T-helper 1 cell treated with Interleukin-12 subunit alpha and Interleukin-12 subunit beta and Interleukin-4 antibody, amounts not matched to agents 30 μg/mL and 1 μg/mL, for 36 hours (primary cell): ENCODE results near the gene NRROS.

Source experiments
- H3K27ac Mint-ChIP-seq: one replicate; pipeline ENCODE4 v1.8.0; 2021; ENCODE audit warnings: mild to moderate bottlenecking, mixed read lengths
- H3K27me3 Mint-ChIP-seq: one replicate; pipeline ENCODE4 v1.8.0; 2021; ENCODE audit warnings: low read depth, mixed read lengths
- H3K36me3 Mint-ChIP-seq: one replicate; pipeline ENCODE4 v1.8.0; 2021; ENCODE audit warnings: low read depth, mixed read lengths
- H3K4me1 Mint-ChIP-seq: one replicate; pipeline ENCODE4 v1.8.0; 2021; ENCODE audit warnings: low read depth, mixed read lengths
- H3K4me3 Mint-ChIP-seq: one replicate; pipeline ENCODE4 v1.8.0; 2021; ENCODE audit warnings: mild to moderate bottlenecking, moderate library complexity, mixed read lengths
- H3K9me3 Mint-ChIP-seq: one replicate; pipeline ENCODE4 v1.8.0; 2021; ENCODE audit warnings: mixed read lengths

Gene NRROS

DNA sequence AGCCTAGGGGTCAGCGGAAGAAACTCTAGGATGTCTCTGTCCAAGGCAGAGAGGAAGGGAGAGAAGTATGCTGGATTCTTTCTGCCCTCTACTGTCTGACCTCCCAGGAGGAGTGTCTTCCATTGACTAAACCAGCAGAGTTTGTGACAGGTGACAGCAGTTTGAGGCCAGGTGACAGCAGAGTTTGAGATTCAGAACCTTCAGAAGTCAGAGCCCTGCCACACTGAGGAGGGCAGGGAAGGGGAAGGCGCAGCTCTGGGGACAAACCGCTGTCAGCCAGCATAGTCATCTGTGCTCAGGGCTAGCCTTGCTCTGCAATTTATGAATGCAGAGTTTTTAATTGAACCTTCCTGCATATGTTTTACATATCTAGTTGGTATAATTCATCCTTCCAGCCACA, 12.3 kb downstream of the NRROS start:
- peaks cover 31% of the 10 kb centered on the region for H3K4me1 Mint-ChIP-seq
- H3K4me3 Mint-ChIP-seq, result no peak overlapping the region
- H3K36me3 Mint-ChIP-seq, result peaks cover 26% of the 10 kb centered on the region
- H3K9me3 Mint-ChIP-seq, result no peaks in the 10 kb centered on the region
- H3K27me3 Mint-ChIP-seq, result no peaks in the 10 kb centered on the region
- no peak overlapping the region for H3K27ac Mint-ChIP-seq

DNA sequence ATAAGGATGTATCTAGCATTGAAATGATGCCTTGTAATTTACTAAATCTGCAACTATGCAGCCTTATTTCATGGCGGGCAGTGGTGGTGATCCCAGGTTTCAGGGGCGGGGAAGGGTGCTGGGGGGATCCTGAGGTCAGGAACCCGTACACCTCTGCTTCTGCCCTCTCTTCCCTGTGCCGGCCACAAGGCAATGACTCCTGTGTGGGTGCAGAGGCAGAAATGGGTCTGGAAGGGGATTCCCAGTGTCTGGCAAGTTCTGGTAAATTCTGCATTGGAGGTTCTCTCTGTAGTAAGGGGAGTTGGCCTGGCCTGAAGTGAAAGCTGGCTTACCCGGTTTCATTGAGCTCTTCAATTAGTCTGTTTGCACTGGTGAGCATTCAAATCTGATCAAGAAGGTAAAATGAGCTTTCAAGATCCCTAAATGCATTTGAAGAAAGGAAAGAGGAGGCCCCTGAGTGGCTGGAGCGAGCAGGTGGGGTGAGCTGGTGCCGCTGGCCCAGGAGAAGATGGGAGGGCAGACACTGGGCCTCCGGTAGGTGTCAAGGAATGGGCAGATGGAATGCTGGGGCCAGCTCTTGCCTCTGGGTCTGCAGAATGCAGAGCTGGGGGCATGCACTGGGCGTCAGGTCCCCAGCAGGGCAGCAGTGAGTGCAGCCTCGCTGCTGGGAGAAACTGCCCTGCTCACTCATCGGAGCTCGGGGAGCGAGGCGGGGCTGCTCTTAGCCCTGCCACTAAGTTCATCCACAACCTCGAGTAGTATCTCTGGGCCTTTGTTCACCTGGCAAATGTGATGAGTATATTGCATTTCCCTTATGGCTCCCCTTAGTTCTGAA, 13.7 kb downstream of the NRROS start:
- H3K36me3 Mint-ChIP-seq, result peaks cover 30% of the 10 kb centered on the region
- peaks cover 24% of the 10 kb centered on the region for H3K4me1 Mint-ChIP-seq
- no peak overlapping the region for H3K27ac Mint-ChIP-seq

DNA sequence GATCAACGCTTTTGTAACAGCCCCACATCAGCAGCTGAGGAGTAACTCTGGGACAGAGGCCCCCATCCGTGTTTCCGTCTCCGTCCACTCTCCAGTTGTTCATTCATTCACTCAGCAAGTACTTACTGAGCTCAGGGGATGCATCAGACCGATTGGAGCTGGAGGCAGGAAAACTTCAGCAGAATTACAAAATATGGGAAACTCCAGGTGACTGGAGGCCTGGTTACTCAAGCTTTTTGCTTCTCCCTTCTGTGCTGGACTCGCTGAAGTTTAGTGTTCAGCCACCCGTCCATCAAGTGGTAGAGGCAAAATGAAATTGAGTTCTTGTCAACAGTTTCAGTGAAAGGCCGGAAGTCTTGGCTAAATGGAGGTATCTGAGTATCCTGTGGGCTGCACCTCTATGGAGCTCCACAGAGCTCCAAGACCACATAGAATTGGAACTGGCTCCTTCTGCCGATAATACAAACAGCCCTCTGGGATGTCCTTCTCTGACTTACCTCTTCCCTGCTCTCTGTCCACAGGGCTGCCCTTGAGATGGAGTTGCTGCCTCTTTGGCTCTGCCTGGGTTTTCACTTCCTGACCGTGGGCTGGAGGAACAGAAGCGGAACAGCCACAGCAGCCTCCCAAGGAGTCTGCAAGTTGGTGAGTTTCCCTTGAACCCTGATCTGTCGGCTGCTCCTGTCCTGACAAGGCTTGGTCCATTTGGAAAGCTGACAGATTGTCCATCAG, 14.7 kb downstream of the NRROS start:
- no peak overlapping the region for H3K27ac Mint-ChIP-seq
- no peaks in the 10 kb centered on the region for H3K9me3 Mint-ChIP-seq
- no peaks in the 10 kb centered on the region for H3K27me3 Mint-ChIP-seq
- H3K36me3 Mint-ChIP-seq, result peaks cover 34% of the 10 kb centered on the region
- no peak overlapping the region for H3K4me3 Mint-ChIP-seq
- peaks cover 20% of the 10 kb centered on the region for H3K4me1 Mint-ChIP-seq

More for the DNA sequence above, 13.7 kb downstream of the NRROS start:
- H3K9me3 Mint-ChIP-seq, result no peaks in the 10 kb centered on the region
- H3K4me3 Mint-ChIP-seq, result no peak overlapping the region
- no peaks in the 10 kb centered on the region for H3K27me3 Mint-ChIP-seq

DNA sequence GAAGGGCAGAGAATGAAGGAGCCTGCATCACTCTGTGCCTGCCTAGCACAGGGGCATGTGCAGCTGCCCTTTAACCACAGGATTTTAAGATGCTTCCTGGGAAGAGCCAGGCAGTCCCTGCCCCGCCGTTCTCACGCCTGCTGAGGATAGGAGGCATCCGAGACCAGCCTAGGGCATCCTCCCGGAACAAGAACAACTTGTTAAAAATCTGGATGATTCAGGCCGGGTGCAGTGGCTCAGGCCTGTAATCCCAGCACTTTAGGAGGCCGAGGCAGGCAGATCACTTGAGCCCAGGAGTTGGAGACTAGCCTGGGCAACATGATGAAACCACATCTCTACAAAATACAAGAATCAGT, 15.2 kb downstream of the NRROS start:
- Mint-ChIP-seq H3K27me3 (no peaks in the 10 kb centered on the region), H3K9me3 (no peaks in the 10 kb centered on the region), H3K36me3 (peaks cover 35% of the 10 kb centered on the region), H3K4me1 (peaks cover 20% of the 10 kb centered on the region), H3K4me3 (no peak overlapping the region), H3K27ac (no peak overlapping the region)

DNA sequence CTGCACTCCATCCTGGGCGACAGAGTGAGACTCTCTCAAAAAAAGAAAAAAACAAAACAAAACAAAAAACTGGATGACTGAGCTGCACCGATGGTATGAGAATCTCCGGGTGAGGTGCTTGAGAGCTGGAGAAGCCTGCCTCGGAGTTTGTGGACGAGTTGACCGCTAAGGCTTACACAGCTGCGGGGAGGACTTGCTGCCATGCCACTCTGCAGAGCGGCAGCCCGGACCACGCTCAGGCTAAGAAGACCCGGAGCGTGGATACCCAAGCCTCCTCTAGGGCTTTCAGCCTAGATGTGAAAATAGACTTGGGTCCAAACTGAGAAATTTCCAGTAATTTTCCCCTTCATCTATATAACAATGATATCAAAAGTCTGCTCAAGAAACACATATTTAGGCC, 16.0 kb downstream of the NRROS start:
- Mint-ChIP-seq H3K27ac (no peak overlapping the region), H3K4me3 (no peak overlapping the region), H3K36me3 (peaks cover 34% of the 10 kb centered on the region), H3K4me1 (peaks cover 19% of the 10 kb centered on the region), H3K27me3 (no peaks in the 10 kb centered on the region), H3K9me3 (no peaks in the 10 kb centered on the region)

DNA sequence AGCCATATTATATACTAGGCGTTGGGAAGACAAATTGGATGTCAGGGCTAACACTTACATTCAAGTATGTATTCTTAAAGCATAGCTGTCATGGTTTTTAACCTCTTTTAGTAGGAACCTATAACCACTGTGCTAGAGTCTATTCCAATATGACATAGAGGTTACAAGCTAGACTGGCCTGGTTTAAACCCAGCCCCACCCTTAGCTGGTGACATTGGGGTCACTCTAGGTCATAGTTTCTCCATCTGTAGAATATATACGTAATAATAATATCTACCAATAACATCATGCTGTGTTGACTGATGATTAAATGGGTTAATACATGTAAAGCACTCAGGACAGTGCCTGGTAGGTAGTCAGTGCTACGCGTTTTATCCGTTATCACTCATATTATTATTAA, 16.7 kb downstream of the NRROS start:
- Mint-ChIP-seq H3K36me3 (peaks cover 31% of the 10 kb centered on the region), H3K27me3 (no peaks in the 10 kb centered on the region)

DNA sequence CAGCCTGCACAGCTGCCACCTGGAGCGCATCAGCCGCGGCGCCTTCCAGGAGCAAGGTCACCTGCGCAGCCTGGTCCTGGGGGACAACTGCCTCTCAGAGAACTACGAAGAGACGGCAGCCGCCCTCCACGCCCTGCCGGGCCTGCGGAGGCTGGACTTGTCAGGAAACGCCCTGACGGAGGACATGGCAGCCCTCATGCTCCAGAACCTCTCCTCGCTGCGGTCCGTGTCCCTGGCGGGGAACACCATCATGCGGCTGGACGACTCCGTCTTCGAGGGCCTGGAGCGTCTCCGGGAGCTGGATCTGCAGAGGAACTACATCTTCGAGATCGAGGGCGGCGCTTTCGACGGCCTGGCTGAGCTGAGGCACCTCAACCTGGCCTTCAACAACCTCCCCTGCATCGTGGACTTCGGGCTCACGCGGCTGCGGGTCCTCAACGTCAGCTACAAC, 20.4 kb downstream of the NRROS start:
- no peak overlapping the region for H3K27ac Mint-ChIP-seq

More for the DNA sequence above, 16.7 kb downstream of the NRROS start:
- Mint-ChIP-seq H3K4me3 (no peak overlapping the region), H3K9me3 (no peaks in the 10 kb centered on the region), H3K27ac (no peak overlapping the region), H3K4me1 (peaks cover 12% of the 10 kb centered on the region)

DNA sequence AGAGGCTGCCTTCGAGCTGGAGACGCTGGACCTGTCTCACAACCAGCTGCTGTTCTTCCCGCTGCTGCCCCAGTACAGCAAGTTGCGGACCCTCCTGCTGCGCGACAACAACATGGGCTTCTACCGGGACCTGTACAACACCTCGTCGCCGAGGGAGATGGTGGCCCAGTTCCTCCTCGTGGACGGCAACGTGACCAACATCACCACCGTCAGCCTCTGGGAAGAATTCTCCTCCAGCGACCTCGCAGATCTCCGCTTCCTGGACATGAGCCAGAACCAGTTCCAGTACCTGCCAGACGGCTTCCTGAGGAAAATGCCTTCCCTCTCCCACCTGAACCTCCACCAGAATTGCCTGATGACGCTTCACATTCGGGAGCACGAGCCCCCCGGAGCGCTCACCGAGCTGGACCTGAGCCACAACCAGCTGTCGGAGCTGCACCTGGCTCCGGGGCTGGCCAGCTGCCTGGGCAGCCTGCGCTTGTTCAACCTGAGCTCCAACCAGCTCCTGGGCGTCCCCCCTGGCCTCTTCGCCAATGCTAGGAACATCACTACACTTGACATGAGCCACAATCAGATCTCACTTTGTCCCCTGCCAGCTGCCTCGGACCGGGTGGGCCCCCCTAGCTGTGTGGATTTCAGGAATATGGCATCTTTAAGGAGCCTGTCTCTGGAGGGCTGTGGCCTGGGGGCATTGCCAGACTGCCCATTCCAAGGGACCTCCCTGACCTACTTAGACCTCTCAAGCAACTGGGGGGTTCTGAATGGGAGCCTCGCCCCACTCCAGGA, 21.1 kb downstream of the NRROS start:
- Mint-ChIP-seq H3K27me3 (no peaks in the 10 kb centered on the region), H3K36me3 (peaks cover 20% of the 10 kb centered on the region), H3K4me1 (no peaks in the 10 kb centered on the region), H3K27ac (no peak overlapping the region), H3K9me3 (no peaks in the 10 kb centered on the region), H3K4me3 (no peak overlapping the region)

More for the DNA sequence above, 20.4 kb downstream of the NRROS start:
- H3K4me1 Mint-ChIP-seq, result no peaks in the 10 kb centered on the region
- no peaks in the 10 kb centered on the region for H3K27me3 Mint-ChIP-seq
- H3K9me3 Mint-ChIP-seq, result no peaks in the 10 kb centered on the region
- H3K36me3 Mint-ChIP-seq, result peaks cover 22% of the 10 kb centered on the region
- H3K4me3 Mint-ChIP-seq, result no peak overlapping the region

DNA sequence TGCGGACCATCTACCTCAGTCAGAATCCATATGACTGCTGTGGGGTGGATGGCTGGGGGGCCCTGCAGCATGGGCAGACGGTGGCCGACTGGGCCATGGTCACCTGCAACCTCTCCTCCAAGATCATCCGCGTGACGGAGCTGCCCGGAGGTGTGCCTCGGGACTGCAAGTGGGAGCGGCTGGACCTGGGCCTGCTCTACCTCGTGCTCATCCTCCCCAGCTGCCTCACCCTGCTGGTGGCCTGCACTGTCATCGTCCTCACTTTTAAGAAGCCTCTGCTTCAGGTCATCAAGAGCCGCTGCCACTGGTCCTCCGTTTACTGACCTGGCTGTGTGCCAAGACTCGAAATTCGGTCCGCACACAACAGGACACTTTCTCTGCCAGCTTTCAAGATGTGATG, 21.9 kb downstream of the NRROS start:
- Mint-ChIP-seq H3K9me3 (no peaks in the 10 kb centered on the region), H3K4me1 (peaks cover 4% of the 10 kb centered on the region), H3K27ac (no peak overlapping the region), H3K36me3 (peaks cover 17% of the 10 kb centered on the region), H3K27me3 (no peaks in the 10 kb centered on the region), H3K4me3 (no peak overlapping the region)

DNA sequence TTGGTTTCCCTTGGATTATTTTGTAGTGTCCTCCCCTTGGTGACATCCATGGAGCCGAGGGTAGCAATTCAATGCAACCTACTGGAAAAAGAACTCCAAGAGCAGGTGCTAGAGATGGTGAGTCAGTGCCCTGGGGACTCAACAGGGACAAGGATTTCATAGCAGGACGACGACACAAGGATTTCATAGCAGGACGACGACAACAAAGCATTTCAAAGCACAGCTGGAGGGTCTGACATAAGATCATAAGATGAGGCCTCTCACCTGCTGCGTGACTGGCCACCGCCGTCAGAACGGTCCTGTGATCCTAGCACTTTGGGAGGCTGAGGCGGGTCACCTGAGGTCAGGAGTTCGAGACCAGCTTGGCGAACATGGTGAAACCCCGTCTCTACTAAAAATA, 22.5 kb downstream of the NRROS start:
- peaks cover 4% of the 10 kb centered on the region for H3K4me1 Mint-ChIP-seq

DNA sequence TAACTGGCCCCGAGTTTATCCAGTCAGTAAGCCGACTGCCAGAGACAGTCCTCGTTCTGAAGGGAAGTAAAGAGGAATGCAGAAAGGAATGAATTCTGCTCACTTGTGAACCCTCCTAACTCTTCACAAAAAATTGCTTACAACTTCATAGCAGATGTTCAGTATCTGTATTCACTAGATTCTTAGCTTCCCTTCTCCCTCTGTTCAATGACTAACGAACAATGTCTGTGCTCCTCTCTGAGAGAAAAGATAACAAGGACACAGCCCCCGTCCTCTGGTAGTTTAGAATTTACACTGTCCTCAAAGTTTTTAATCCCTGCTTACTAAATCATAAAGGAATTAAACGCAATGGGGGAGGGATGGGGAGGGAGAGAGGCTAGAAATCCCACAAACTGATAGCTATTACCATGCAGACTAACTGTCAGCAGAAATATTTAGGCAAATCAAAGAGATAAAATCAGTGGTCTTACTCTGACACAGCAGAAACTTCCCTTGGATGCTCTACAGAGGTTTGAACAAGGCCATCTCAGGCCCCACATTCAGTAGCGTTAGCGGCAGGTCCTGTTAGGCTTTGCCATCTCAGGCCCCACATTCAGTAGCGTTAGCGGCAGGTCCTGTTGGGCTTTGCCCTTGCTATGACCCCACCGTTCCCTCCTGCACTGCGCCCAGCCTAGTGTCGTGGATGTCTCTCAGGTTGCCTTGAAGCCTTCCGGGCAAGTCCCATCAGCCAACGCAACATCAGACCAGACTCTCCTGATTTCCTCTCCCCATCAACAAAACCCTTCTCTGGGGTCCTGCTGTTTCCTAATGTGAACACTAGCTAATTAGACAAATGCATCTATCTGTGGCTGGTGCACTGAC, 23.4 kb downstream of the NRROS start:
- Mint-ChIP-seq H3K27me3 (no peaks in the 10 kb centered on the region), H3K27ac (no peak overlapping the region), H3K9me3 (no peaks in the 10 kb centered on the region), H3K36me3 (peaks cover 14% of the 10 kb centered on the region), H3K4me1 (peaks cover 4% of the 10 kb centered on the region), H3K4me3 (no peak overlapping the region)

More for the DNA sequence above, 22.5 kb downstream of the NRROS start:
- H3K27me3 Mint-ChIP-seq, result no peaks in the 10 kb centered on the region
- H3K27ac Mint-ChIP-seq, result no peak overlapping the region
- no peaks in the 10 kb centered on the region for H3K9me3 Mint-ChIP-seq
- H3K36me3 Mint-ChIP-seq, result peaks cover 16% of the 10 kb centered on the region
- H3K4me3 Mint-ChIP-seq, result no peak overlapping the region

DNA sequence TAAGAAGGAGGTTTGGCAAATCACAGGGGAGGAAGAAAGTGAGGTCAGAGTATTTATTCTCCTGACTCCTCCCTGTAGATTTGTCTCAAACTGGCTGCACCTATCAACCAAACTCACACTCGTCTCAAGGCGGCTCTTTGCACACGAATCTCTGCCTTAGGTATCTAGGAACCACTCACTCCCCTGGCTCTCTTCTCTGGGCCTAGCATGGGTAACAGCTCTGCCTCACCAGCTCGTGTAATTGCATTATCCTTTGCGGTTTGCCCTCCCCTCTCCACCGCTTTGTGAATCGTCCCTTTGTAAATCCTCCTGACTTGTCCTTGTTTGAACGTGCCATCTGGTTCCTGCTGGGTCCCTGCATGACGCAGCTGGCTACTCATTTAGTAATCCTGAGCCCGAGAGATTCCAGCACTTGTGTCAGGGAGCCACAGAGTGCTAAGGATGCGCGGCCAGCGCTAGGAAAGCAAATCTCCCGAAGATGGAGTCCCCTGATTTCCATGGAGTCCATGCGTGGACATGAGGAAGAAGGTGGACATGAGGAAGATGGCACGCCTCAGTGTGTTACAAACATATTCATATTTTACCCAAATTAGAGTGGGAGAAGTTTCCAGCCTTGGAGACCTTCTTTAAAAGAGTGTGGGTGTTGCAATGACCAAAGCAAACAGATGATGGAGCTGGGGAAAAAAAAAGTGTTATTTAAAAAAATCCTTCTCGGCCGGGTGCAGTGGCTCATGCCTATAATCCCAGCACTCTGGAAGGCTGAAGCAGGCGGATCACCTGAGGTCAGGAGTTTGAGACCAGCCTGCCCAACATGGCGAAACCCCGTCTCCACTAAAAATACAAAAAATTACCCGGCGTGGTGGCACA, 26.7 kb downstream of the NRROS start:
- peaks cover 5% of the 10 kb centered on the region for H3K36me3 Mint-ChIP-seq
- H3K4me1 Mint-ChIP-seq, result peaks cover 12% of the 10 kb centered on the region
- no peaks in the 10 kb centered on the region for H3K27me3 Mint-ChIP-seq
- no peak overlapping the region for H3K4me3 Mint-ChIP-seq
- H3K27ac Mint-ChIP-seq, result no peak overlapping the region
- no peaks in the 10 kb centered on the region for H3K9me3 Mint-ChIP-seq
